OCI-LY3 (cell line): ENCODE data around the gene PAXX.

Source experiments
- CTCF ChIP-seq: fragments of 200-600, 300-600 bp; sonication (generic); IDR thresholded peaks from 2 replicates; pipeline ENCODE4 v1.5.1; 2014; ENCODE audit warnings: antibody characterized with exemption, low read length, low read depth
- EZH2phosphoT487 ChIP-seq: fragments of 200-600 bp; shearing (Covaris generic); IDR thresholded peaks from 2 replicates; pipeline ENCODE4 v1.6.1; 2018; ENCODE audit warnings: antibody characterized with exemption, mixed run types, low read depth

- TF ChIP-seq CTCF: no peak
- TF ChIP-seq EZH2phosphoT487: no peak
These were observed 2.6 kb downstream of the PAXX start for GRCh38 chr9:136994888-136995230.
